ENCODE data around the gene CLDND2. TPM values are rescaled to one million over a fixed set of nuclear protein-coding genes. Genes with fewer than 3 reads are reported as not detected.

Gene CLDND2
- polyA plus RNA-seq, 4 donors, result 0.99 to 2.9 (median 2.1) TPM

Other genes with a start within 250 kb of the CLDND2 start
- gene SIGLEC9, start 244.1 kb downstream of the CLDND2 start, polyA plus RNA-seq (ENCODE audit: insufficient read length in 4 of 4), result 1 to 10 TPM in 3 of 4 donors, under 1 TPM in 1; 0.95 to 2.1 (median 1.5) TPM
- gene SIGLEC7, start 226.7 kb downstream of the CLDND2 start, polyA plus RNA-seq (ENCODE audit: insufficient read length in 4 of 4), result 1 to 10 TPM in 1 of 4 donors, under 1 TPM in 3; 0.52 to 1.1 (median 0.70) TPM
- 1 to 10 TPM; 1.4 to 2.6 (median 1.6) TPM for gene CD33, start 143.9 kb downstream of the CLDND2 start, polyA plus RNA-seq (ENCODE audit: insufficient read length in 4 of 4)
- gene SIGLECL1, start 117.9 kb downstream of the CLDND2 start, polyA plus RNA-seq (ENCODE audit: insufficient read length in 4 of 4), result not detected
- 1 to 10 TPM; 2.9 to 4.5 (median 4.2) TPM for gene IGLON5, start 57.4 kb downstream of the CLDND2 start, polyA plus RNA-seq (ENCODE audit: insufficient read length in 4 of 4)
- 1 to 10 TPM; 4.2 to 5.6 (median 4.6) TPM for gene VSIG10L, start 26.9 kb downstream of the CLDND2 start, polyA plus RNA-seq (ENCODE audit: insufficient read length in 4 of 4)
- gene ETFB, start 2.6 kb downstream of the CLDND2 start, polyA plus RNA-seq (ENCODE audit: insufficient read length in 4 of 4), result 100 to 1,000 TPM; 130 to 152 (median 143) TPM
- 1 to 10 TPM in 3 of 4 donors, under 1 TPM in 1; 0.90 to 2.7 (median 2.0) TPM for gene NKG7, start 3.7 kb upstream of the CLDND2 start, polyA plus RNA-seq (ENCODE audit: insufficient read length in 4 of 4)
- under 1 TPM; 0.25 to 0.40 (median 0.32) TPM for gene LIM2, start 19.0 kb upstream of the CLDND2 start, polyA plus RNA-seq (ENCODE audit: insufficient read length in 4 of 4)
- gene C19orf84, start 21.6 kb upstream of the CLDND2 start, polyA plus RNA-seq (ENCODE audit: insufficient read length in 4 of 4), result under 1 TPM in 3 of 4 donors, not detected in 1; 0.10 to 0.22 (median 0.16) TPM
- gene SIGLEC10, start 48.6 kb upstream of the CLDND2 start, polyA plus RNA-seq (ENCODE audit: insufficient read length in 4 of 4), result 1 to 10 TPM in 2 of 4 donors, under 1 TPM in 2; 0.76 to 2.1 (median 1.2) TPM
- gene SIGLEC8, start 89.5 kb upstream of the CLDND2 start, polyA plus RNA-seq (ENCODE audit: insufficient read length in 4 of 4), result under 1 TPM in 2 of 4 donors, not detected in 2; 0.04 to 0.07 TPM
- not detected for gene CEACAM18, start 109.5 kb upstream of the CLDND2 start, polyA plus RNA-seq (ENCODE audit: insufficient read length in 4 of 4)
- gene SIGLEC12, start 132.8 kb upstream of the CLDND2 start, polyA plus RNA-seq (ENCODE audit: insufficient read length in 4 of 4), result under 1 TPM in 3 of 4 donors, not detected in 1; 0.07 to 0.40 (median 0.08) TPM
- gene SIGLEC6, start 162.7 kb upstream of the CLDND2 start, polyA plus RNA-seq (ENCODE audit: insufficient read length in 4 of 4), result under 1 TPM; 0.10 to 0.52 (median 0.18) TPM
- 10 to 100 TPM; 16.8 to 17.7 (median 17.2) TPM for gene ZNF175, start 202.3 kb upstream of the CLDND2 start, polyA plus RNA-seq (ENCODE audit: insufficient read length in 4 of 4)

Data from left renal cortex interstitium (tissue), 4 donors.